ENCODE results near the gene PTPRM. TPM values are rescaled to one million over a fixed set of nuclear protein-coding genes. Genes with fewer than 3 reads are reported as not detected.

PTPRM gene
- total and polyA plus RNA-seq, 2 donors (not counting 3 experiments of a cell fraction or from before 2014, with no cell fraction given), result 37.4 to 43.7 TPM

DNA sequence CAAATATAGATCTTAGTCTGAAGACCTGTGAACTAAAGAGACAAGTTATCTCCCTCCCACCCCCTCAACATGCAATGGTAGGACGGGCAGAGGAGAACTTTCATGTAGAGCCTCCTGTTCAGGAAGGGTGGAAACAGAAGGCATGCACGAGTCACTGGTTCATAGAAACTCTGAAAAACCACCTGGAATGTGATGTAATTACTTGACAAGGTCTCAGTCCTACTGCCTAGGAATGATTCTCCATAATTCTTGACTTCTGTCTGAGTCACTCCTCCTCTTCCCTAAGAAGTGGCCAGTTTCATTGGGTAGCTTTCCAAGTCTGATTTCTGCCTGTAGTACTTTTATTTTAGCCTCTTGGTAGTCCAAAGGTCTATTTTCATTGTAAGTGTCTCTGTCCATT lies 277.3 kb downstream of the PTPRM start:
- TF ChIP-seq POLR2AphosphoS5 (IDR thresholded peaks at IDR 0.05; ENCODE audit: insufficient read depth, low read depth, low read length) (no peak), JUN (IDR thresholded peaks at IDR 0.05; ENCODE audit: borderline replicate concordance, insufficient read depth, insufficient read length, low read depth) (no peak), POLR2A (IDR thresholded peaks at IDR 0.05; ENCODE audit: low read depth, low read length) (no peak), FOS (IDR thresholded peaks at IDR 0.05; ENCODE audit: borderline replicate concordance, insufficient read depth, low read length) (no peak), EZH2 (IDR thresholded peaks at IDR 0.05; ENCODE audit: borderline replicate concordance, low read depth, low read length, severe bottlenecking) (no peak), CTCF (IDR thresholded peaks at IDR 0.05; ENCODE audit: extremely low read depth in 1 of 2, insufficient read depth in 1 of 2, low read depth in 1 of 2, low read length in 2 of 2) (no peak), GATA2 (IDR thresholded peaks at IDR 0.05; ENCODE audit: insufficient read depth, insufficient read length, low read depth, low read length) (no peak), MYC (IDR thresholded peaks at IDR 0.05; ENCODE audit: low read depth, low read length) (no peak)
- TF ChIP-seq, protein P1, sequence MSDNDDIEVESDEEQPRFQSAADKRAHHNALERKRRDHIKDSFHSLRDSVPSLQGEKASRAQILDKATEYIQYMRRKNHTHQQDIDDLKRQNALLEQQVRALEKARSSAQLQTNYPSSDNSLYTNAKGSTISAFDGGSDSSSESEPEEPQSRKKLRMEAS (IDR thresholded peaks at IDR 0.05; ENCODE audit: insufficient read depth, insufficient read length), result no peak
- Histone ChIP-seq H3K27ac (ENCODE audit: insufficient read depth, low read depth, low read length) (no peak overlapping the region), H3K79me2 (ENCODE audit: control insufficient read depth, insufficient read depth, low read length) (no peaks in the 10 kb centered on the region), H2AFZ (ENCODE audit: low read depth, low read length) (no peak overlapping the region), H3K27me3 (ENCODE audit: control insufficient read depth in 2 of 2, insufficient read depth in 2 of 2, low read length in 2 of 2) (no peaks in the 10 kb centered on the region), H3K4me2 (ENCODE audit: insufficient read depth, low read length) (no peak overlapping the region), H4K20me1 (replicated peaks; ENCODE audit: control insufficient read depth, extremely low read depth, insufficient read depth, low read length) (no peaks in the 10 kb centered on the region), H3K4me1 (ENCODE audit: control insufficient read depth, extremely low read depth, insufficient read depth, low read length) (peaks cover 9% of the 10 kb centered on the region), H3K4me3 (replicated peaks in 1 of 3; ENCODE audit: insufficient read depth in 1 of 3, low read depth in 1 of 3, low read length in 3 of 3) (no peak overlapping the region), H3K9me1 (replicated peaks; ENCODE audit: control insufficient read depth, extremely low read depth, insufficient read depth, low read length) (no peaks in the 10 kb centered on the region), H3K9me3 (replicated peaks; ENCODE audit: control insufficient read depth, insufficient read depth, low read length) (no peaks in the 10 kb centered on the region), H3K36me3 (ENCODE audit: control insufficient read depth in 2 of 2, extremely low read depth in 1 of 2, insufficient read depth in 2 of 2, low read length in 2 of 2) (no peaks in the 10 kb centered on the region), H3K9ac (replicated peaks; ENCODE audit: extremely low read depth, insufficient read depth, low read length) (no peak overlapping the region)
- intact Hi-C loops (cut with micrococcal nuclease) (no loop called here), dilution Hi-C loops (cut with MboI; ENCODE audit: extremely low pct_ligation_motif_present, low sequenced_read_pairs) (no loop called here)
- no peak for FAIRE-seq
- POLR2A ChIA-PET, result no interaction called here
- no TSS peak for BruUV-seq (replicated peaks)
- no peak for DNase-seq (ENCODE audit: low read depth, low spot score)
- CTCF ChIA-PET, result no interaction called here

Data from endothelial cell of umbilical vein (primary cell).